Endothelial cell of umbilical vein (primary cell): ENCODE results near the gene SLC6A9. TPM values are rescaled to one million over a fixed set of nuclear protein-coding genes. Genes with fewer than 3 reads are reported as not detected.

Experiments
- BruUV-seq: library from RNA; stranded (reverse); fragments of 400-500 nt; replicated peaks from 2 replicates; lab custom pipeline; 2021; lab: Mats Ljungman, UMichigan
- CTCF ChIA-PET: fragments of 300-600, 350-600 bp; sonication (Branson Sonifier 250); formaldehyde crosslinking; loops from one replicate; lab custom pipeline; 2021; ENCODE audit warnings: antibody characterized with exemption, inconsistent platforms; lab: Charles Lee
- POLR2A ChIA-PET: fragments of 300-600, 350-600 bp; sonication (Branson Sonifier 250); formaldehyde crosslinking; loops from one replicate; lab custom pipeline; 2021; ENCODE audit warnings: antibody characterized with exemption, inconsistent platforms; lab: Charles Lee
- DNase-seq: peaks from one replicate; pipeline ENCODE4 v3.0.0-alpha.2; 2011; ENCODE audit warnings: low read depth, low spot score
- FAIRE-seq: peaks from 2 replicates; lab custom pipeline; 2011; peaks lifted over from hg19 to GRCh38; lab: Jason Lieb, UNC
- H2AFZ ChIP-seq: 2 replicates; pipeline ENCODE4 v1.6.0; 2012; ENCODE audit warnings: low read depth, low read length, control low read depth, inconsistent platforms
- H3K27ac ChIP-seq: 2 replicates; pipeline ENCODE4 v1.5.1; 2011; ENCODE audit warnings: low read depth, mild to moderate bottlenecking, control low read depth, low read length, moderate library complexity; ENCODE audit not compliant: insufficient read depth
- H3K27me3 ChIP-seq, 2 experiments: 2 replicates each; pipeline versions ENCODE4 v1.6.0 to v1.6.1; 2011; ENCODE audit warnings: low read length in 2 of 2, mixed read lengths in 1 of 2; ENCODE audit not compliant: control insufficient read depth in 2 of 2, insufficient read depth in 2 of 2
- H3K36me3 ChIP-seq, 2 experiments: 2 replicates in 1 of 2; 3 replicates in 1 of 2; pipeline ENCODE4 v1.5.1; 2011; ENCODE audit warnings: low read length in 2 of 2, mild to moderate bottlenecking in 1 of 2, moderate library complexity in 1 of 2; ENCODE audit not compliant: control insufficient read depth in 2 of 2, insufficient read depth in 2 of 2; ENCODE audit errors: extremely low read depth in 1 of 2
- H3K4me1 ChIP-seq: 3 replicates; pipeline ENCODE4 v1.5.1; 2011; ENCODE audit warnings: mild to moderate bottlenecking, low read length; ENCODE audit not compliant: control insufficient read depth, insufficient read depth; ENCODE audit errors: extremely low read depth
- H3K4me2 ChIP-seq: 2 replicates; pipeline ENCODE4 v1.6.1; 2011; ENCODE audit warnings: low read length, control low read depth, mixed read lengths; ENCODE audit not compliant: insufficient read depth
- H3K4me3 ChIP-seq, 3 experiments: fragments of 200-600 bp in 1 of 3; sonication (generic), shearing (Covaris generic) in 1 of 3; replicated peaks in 1 of 3; 2 replicates each; pipeline ENCODE4 v1.5.1; 2011 to 2016; ENCODE audit warnings: control low read depth in 3 of 3, low read length in 3 of 3, mild to moderate bottlenecking in 2 of 3, inconsistent platforms in 1 of 3, low read depth in 1 of 3, moderate library complexity in 1 of 3; ENCODE audit not compliant: insufficient read depth in 1 of 3
- H3K79me2 ChIP-seq: 2 replicates; pipeline ENCODE4 v1.6.0; 2012; ENCODE audit warnings: low read length, inconsistent platforms; ENCODE audit not compliant: control insufficient read depth, insufficient read depth
- H3K9ac ChIP-seq: replicated peaks from 2 replicates; pipeline ENCODE3; 2011; ENCODE audit warnings: low read length, control low read depth; ENCODE audit not compliant: insufficient read depth; ENCODE audit errors: extremely low read depth
- H3K9me1 ChIP-seq: replicated peaks from 3 replicates; pipeline ENCODE4 v1.6.0; 2011; ENCODE audit warnings: mild to moderate bottlenecking, low read length; ENCODE audit not compliant: control insufficient read depth, insufficient read depth; ENCODE audit errors: extremely low read depth
- H3K9me3 ChIP-seq: replicated peaks from 2 replicates; pipeline ENCODE4 v1.5.1; 2012; ENCODE audit warnings: low read length, inconsistent platforms; ENCODE audit not compliant: control insufficient read depth, insufficient read depth
- H4K20me1 ChIP-seq: replicated peaks from 2 replicates; pipeline ENCODE3; 2011; ENCODE audit warnings: mild to moderate bottlenecking, low read length; ENCODE audit not compliant: control insufficient read depth, insufficient read depth; ENCODE audit errors: extremely low read depth
- CTCF ChIP-seq, 2 donors: IDR thresholded peaks; 1 replicate in 1 of 2; 2 replicates in 1 of 2; pipeline ENCODE4 v1.5.1; 2011; ENCODE audit warnings: low read length in 2 of 2, mild to moderate bottlenecking in 2 of 2, moderate library complexity in 2 of 2, control low read depth in 1 of 2, inconsistent platforms in 1 of 2, low read depth in 1 of 2; ENCODE audit not compliant: insufficient read depth in 1 of 2; ENCODE audit errors: extremely low read depth in 1 of 2
- EZH2 ChIP-seq: IDR thresholded peaks from 2 replicates; pipeline ENCODE4 v1.6.1; 2012; ENCODE audit warnings: borderline replicate concordance, low read depth, mild to moderate bottlenecking, moderate library complexity, low read length, inconsistent platforms; ENCODE audit not compliant: severe bottlenecking
- FOS ChIP-seq: IDR thresholded peaks from 2 replicates; pipeline ENCODE4 v1.6.1; 2011; ENCODE audit warnings: mild to moderate bottlenecking, low read length, moderate library complexity, borderline replicate concordance; ENCODE audit not compliant: insufficient read depth
- GATA2 ChIP-seq: IDR thresholded peaks from 2 replicates; pipeline ENCODE4 v1.7.0; 2011; ENCODE audit warnings: low read depth, mild to moderate bottlenecking, moderate library complexity, mixed read lengths, low read length; ENCODE audit not compliant: insufficient read length, insufficient read depth
- POLR2AphosphoS5 ChIP-seq: IDR thresholded peaks from 2 replicates; pipeline ENCODE4 v1.6.1; 2012; ENCODE audit warnings: low read depth, mild to moderate bottlenecking, control low read depth, low read length, moderate library complexity; ENCODE audit not compliant: insufficient read depth
- dilution Hi-C: fragments of 300-500 bp; cut with MboI; formaldehyde crosslinking; loops from one replicate; pipeline ENCODE4 v1.15.0; 2019; ENCODE audit warnings: low sequenced_read_pairs; ENCODE audit not compliant: extremely low pct_ligation_motif_present
- intact Hi-C: fragments of 100-400 bp; cut with micrococcal nuclease; formaldehyde crosslinking; loops from one replicate; pipeline ENCODE4 v1.10.0; 2022
- polyA plus RNA-seq, 4 experiments: library from polyadenylated mRNA; depleted of rRNA in 3 of 4; stranded (reverse) in 3 of 4; unstranded in 1 of 4; fragments of >200 nt; gene quantifications; 2 replicates each; pipeline versions ENCODE4 v1.2.1 to v1.2.3, GENCODE V29; 2011 to 2012; ENCODE audit warnings: missing spikeins in 1 of 4
- total RNA-seq: library from RNA; stranded (reverse); gene quantifications from 2 replicates; pipeline ENCODE4 v1.2.3, GENCODE V29; 2021
- TF ChIP-seq, protein P1 (sequence below): IDR thresholded peaks from 2 replicates; pipeline ENCODE4 v1.6.1; 2011; ENCODE audit not compliant: insufficient read depth, insufficient read length

SLC6A9 gene
- total and polyA plus RNA-seq, 2 donors (not counting 3 experiments of a cell fraction or from before 2014, with no cell fraction given) = 0.80 to 1.5 TPM

- CTCF ChIA-PET = interaction anchor here (0.6 to 3.3 kb wide), 6 partner anchors 10 to 232 kb away, joined by 4 to 13 read pairs (median 5); no protein-coding TSS in a partner anchor
- no peak for FAIRE-seq
- Histone ChIP-seq H3K27me3 (no peaks in the 10 kb centered on the region), H3K36me3 (no peaks in the 10 kb centered on the region), H3K27ac (no peak overlapping the region), H3K9me1 (no peaks in the 10 kb centered on the region), H3K9ac (no peak overlapping the region), H4K20me1 (no peaks in the 10 kb centered on the region), H3K4me3 (no peak overlapping the region), H3K79me2 (no peaks in the 10 kb centered on the region), H3K4me2 (no peak overlapping the region), H3K9me3 (no peaks in the 10 kb centered on the region), H3K4me1 (peaks cover 7% of the 10 kb centered on the region), H2AFZ (no peak overlapping the region)
- TF ChIP-seq FOS (no peak), CTCF (IDR thresholded peaks at IDR 0.05; ENCODE audit: extremely low read depth in 1 of 2, insufficient read depth in 1 of 2, low read depth in 1 of 2, low read length in 2 of 2) (peak in 1 of 2 donors; percentile 30), EZH2 (no peak), GATA2 (no peak), POLR2AphosphoS5 (no peak)
- TF ChIP-seq, protein P1, sequence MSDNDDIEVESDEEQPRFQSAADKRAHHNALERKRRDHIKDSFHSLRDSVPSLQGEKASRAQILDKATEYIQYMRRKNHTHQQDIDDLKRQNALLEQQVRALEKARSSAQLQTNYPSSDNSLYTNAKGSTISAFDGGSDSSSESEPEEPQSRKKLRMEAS = no peak
- dilution Hi-C loops = no loop called here
- no peak for DNase-seq
- BruUV-seq = no TSS peak
- intact Hi-C loops = loop anchor here (5.0 kb wide), 2 partner anchors 37 to 233 kb away; partner anchors contain the start of gene SLC6A9
- POLR2A ChIA-PET = no interaction called here
Measured at GRCh38 chr1:43994794-43995790, 36.2 kb downstream of the SLC6A9 start.
